GM12878 (cell line): ENCODE results near the gene PTRH2. TPM values are rescaled to one million over a fixed set of nuclear protein-coding genes. Genes with fewer than 3 reads are reported as not detected.
A peak's percentile ranks its signal among the peaks of the same experiment; 100 is the strongest.

Source experiments
- ATF2 ChIP-seq: IDR thresholded peaks from 2 replicates; pipeline ENCODE4 v1.6.1; 2012; ENCODE audit warnings: low read length, inconsistent platforms
- ATF7 ChIP-seq: fragments of 450-650 bp; IDR thresholded peaks from 2 replicates; pipeline ENCODE4 v1.6.1; 2016; ENCODE audit warnings: low read depth, mild to moderate bottlenecking
- EZH2 ChIP-seq: IDR thresholded peaks from 2 replicates; pipeline ENCODE4 v1.6.1; 2012; ENCODE audit warnings: low read depth, mild to moderate bottlenecking, control low read depth, inconsistent platforms, low read length, borderline replicate concordance; ENCODE audit not compliant: control insufficient read depth
- HDAC2 ChIP-seq: fragments of 200-600 bp; sonication (generic); IDR thresholded peaks from 2 replicates; pipeline ENCODE4 v1.6.1; 2017
- IKZF2 ChIP-seq, 2 experiments: fragments of 450-650 bp; IDR thresholded peaks; 2 replicates each; pipeline ENCODE4 v1.6.1; 2017; ENCODE audit warnings: mild to moderate bottlenecking in 2 of 2, moderate library complexity in 2 of 2
- MLLT1 ChIP-seq: fragments of 450-650 bp; IDR thresholded peaks from 2 replicates; pipeline ENCODE4 v1.6.1; 2016; ENCODE audit warnings: mild to moderate bottlenecking
- MYB ChIP-seq: fragments of 150-350 bp; IDR thresholded peaks from 2 replicates; pipeline ENCODE4 v1.6.1; 2014; ENCODE audit warnings: mild to moderate bottlenecking, low read depth, low read length, borderline replicate concordance
- NFXL1 ChIP-seq: fragments of 450-650 bp; IDR thresholded peaks from 2 replicates; pipeline ENCODE4 v1.6.1; 2017; ENCODE audit warnings: antibody characterized with exemption, mild to moderate bottlenecking, borderline replicate concordance
- PBX3 ChIP-seq: IDR thresholded peaks from 2 replicates; pipeline ENCODE4 v1.6.1; 2011; ENCODE audit warnings: mild to moderate bottlenecking, low read depth, low read length, moderate library complexity; ENCODE audit not compliant: insufficient replicate concordance
- POLR2A ChIP-seq: IDR thresholded peaks from 2 replicates; pipeline ENCODE4 v1.6.1; 2011; ENCODE audit warnings: low read depth, mild to moderate bottlenecking, low read length
- RUNX3 ChIP-seq: IDR thresholded peaks from 2 replicates; pipeline ENCODE4 v1.6.1; 2012; ENCODE audit warnings: low read length, inconsistent platforms
- YBX1 ChIP-seq: fragments of 450-650 bp; IDR thresholded peaks from 2 replicates; pipeline ENCODE4 v1.6.1; 2016; ENCODE audit warnings: antibody characterized with exemption
- YY1 ChIP-seq: IDR thresholded peaks from 2 replicates; pipeline ENCODE4 v1.6.1; 2011; ENCODE audit warnings: low read depth, mild to moderate bottlenecking, low read length
- ZBED1 ChIP-seq: IDR thresholded peaks from 2 replicates; pipeline ENCODE4 v1.6.1; 2016; ENCODE audit warnings: borderline replicate concordance
- ZBTB11 ChIP-seq: fragments of 450-650 bp; formaldehyde crosslinking; IDR thresholded peaks from 2 replicates; pipeline ENCODE4 v1.5.0; 2022; ENCODE audit warnings: mild to moderate bottlenecking, missing genetic modification characterization
- ZNF687 ChIP-seq: fragments of 450-650 bp; IDR thresholded peaks from 2 replicates; pipeline ENCODE4 v1.6.1; 2017; ENCODE audit warnings: mild to moderate bottlenecking, moderate library complexity
- ZSCAN29 ChIP-seq: fragments of 450-650 bp; IDR thresholded peaks from 2 replicates; pipeline ENCODE4 v1.6.1; 2017; ENCODE audit warnings: mild to moderate bottlenecking, moderate library complexity
- polyA plus RNA-seq, 11 experiments: library from polyadenylated mRNA; depleted of rRNA in 4 of 11; unstranded in 6 of 11; stranded (reverse) in 5 of 11; fragments of >200 nt; fragmentation: Nextera tagmentation in 4 of 11; fragmentation: Illumina TruSeq in 1 of 11; extraction: Ambion mirVana in 4 of 11; extraction: Trizol in 1 of 11; gene quantifications; 1 replicate in 1 of 11; 2 replicates in 10 of 11; pipeline versions ENCODE4 v1.2.1 to v1.2.3, GENCODE V29; 2011 to 2016; ENCODE audit warnings: inconsistent platforms in 2 of 11, missing spikeins in 2 of 11, low read depth in 1 of 11
- total RNA-seq, 4 experiments: library from RNA; depleted of rRNA in 3 of 4; stranded (reverse); fragments of >200 nt in 3 of 4; fragmentation: Illumina TruSeq in 1 of 4; extraction: Trizol in 1 of 4; gene quantifications; 2 replicates each; pipeline versions ENCODE4 v1.2.1 to v1.2.3, GENCODE V29; 2013 to 2021

PTRH2 gene
- total and polyA plus RNA-seq, 10 of the 15 experiments (the other 5 are each of a cell fraction or from before 2014, with no cell fraction given), result 37.7 to 156 (median 63.4) TPM

GRCh38 chr17:59751955-59752413 lies 44.8 kb upstream of the PTRH2 start (continued):
- TF ChIP-seq ZBTB11 (CRISPR knock-in tag) (no peak), ZBED1 (peak; percentile 30; the same call in 1 of the 2 replicates), RUNX3 (peak; percentile 96), ATF7 (peak; percentile 24; the same call in 1 of the 2 replicates), NFXL1 (no peak), YY1 (no peak), IKZF2 (IDR thresholded peaks at IDR 0.05) (peak; percentile 74 to 80), ZNF687 (no peak), HDAC2 (no peak), YBX1 (no peak), ATF2 (peak; percentile 77), POLR2A (no peak), PBX3 (no peak), EZH2 (no peak), MYB (no peak), ZSCAN29 (no peak), MLLT1 (no peak)
